H1 (cell line): ENCODE results near the gene GABRQ. TPM values are rescaled to one million over a fixed set of nuclear protein-coding genes. Genes with fewer than 3 reads are reported as not detected.

Source experiments
- ASH2L ChIP-seq: fragments of 200-600, 300-600 bp; sonication (generic); IDR thresholded peaks from one replicate; pipeline ENCODE4 v1.7.1; 2017; ENCODE audit warnings: low read length
- CREB1 ChIP-seq: IDR thresholded peaks from 2 replicates; pipeline ENCODE4 v1.6.1; 2012; ENCODE audit warnings: inconsistent platforms
- NRF1 ChIP-seq: IDR thresholded peaks from 2 replicates; pipeline ENCODE4 v1.6.1; 2011; ENCODE audit warnings: mild to moderate bottlenecking, low read depth, low read length, improper control_type of control experiment
- PHF8 ChIP-seq: fragments of 200-600 bp; sonication (generic); conservative IDR thresholded peaks from 2 replicates; pipeline ENCODE4 v1.7.1; 2012; ENCODE audit warnings: low read depth, mild to moderate bottlenecking, inconsistent platforms, low read length, moderate library complexity
- POLR2A ChIP-seq, 2 experiments: IDR thresholded peaks; 1 replicate in 1 of 2; 2 replicates in 1 of 2; pipeline ENCODE4 v1.6.1; 2011; ENCODE audit warnings: low read depth in 2 of 2, low read length in 2 of 2, mild to moderate bottlenecking in 2 of 2; ENCODE audit errors: control extremely low read depth in 1 of 2
- POLR2AphosphoS5 ChIP-seq: IDR thresholded peaks from 2 replicates; pipeline ENCODE4 v1.6.1; 2011; ENCODE audit warnings: low read depth, low read length
- RXRA ChIP-seq: IDR thresholded peaks from 2 replicates; pipeline ENCODE4 v1.6.1; 2011; ENCODE audit warnings: low read depth, mild to moderate bottlenecking, low read length, moderate library complexity; ENCODE audit not compliant: insufficient read depth
- SRF ChIP-seq: IDR thresholded peaks from 2 replicates; pipeline ENCODE4 v1.6.1; 2011; ENCODE audit warnings: mild to moderate bottlenecking, low read depth, low read length, moderate library complexity
- TAF1 ChIP-seq: IDR thresholded peaks from 2 replicates; pipeline ENCODE4 v1.6.1; 2011; ENCODE audit warnings: mild to moderate bottlenecking, low read depth, low read length
- TBP ChIP-seq: IDR thresholded peaks from 2 replicates; pipeline ENCODE4 v1.6.1; 2011; ENCODE audit warnings: low read depth, low read length, improper control_type of control experiment
- polyA plus RNA-seq, 7 experiments: library from polyadenylated mRNA; depleted of rRNA in 3 of 7; stranded (reverse) in 5 of 7; unstranded in 2 of 7; fragments of >200 nt in 5 of 7; fragments of 200-250 nt in 2 of 7; gene quantifications; 1 replicate in 5 of 7; 2 replicates in 1 of 7; 4 replicates in 1 of 7; pipeline versions ENCODE4 v1.2.1 to v1.2.3, GENCODE V29; 2011 to 2013; ENCODE audit warnings: missing spikeins in 2 of 7, mixed read lengths in 2 of 7
- total RNA-seq: library from RNA; stranded (reverse); fragmentation: NEBNext Ultra II Directional; extraction: Animal tissue kit (Norgen Biotek cat#: 25700); gene quantifications from 2 replicates; pipeline ENCODE4 v1.2.1, GENCODE V29; 2021

The GABRQ gene
- total and polyA plus RNA-seq, 2 of the 8 experiments (the other 6 are each of a cell fraction or from before 2014, with no cell fraction given), result 6.3 to 9.6 TPM

GRCh38 chrX:152637649-152638442 lies at the start of gene GABRQ (continued):
- TF ChIP-seq CREB1 (peak; percentile 24; the same call in 1 of the 2 replicates), TBP (peak; percentile 90), RXRA (no peak), SRF (no peak), PHF8 (peak; percentile 75), NRF1 (no peak), TAF1 (peak; percentile 96), POLR2AphosphoS5 (peak; percentile 92), POLR2A (IDR thresholded peaks at IDR 0.05; ENCODE audit: control extremely low read depth in 1 of 2, low read depth in 2 of 2, low read length in 2 of 2) (peak; percentile 88 to 94), ASH2L (peak; percentile 34)
